8988T (cell line): ENCODE results near the gene SKAP1.
"Not testable (repeated sequence)": the region's sequence is repeated elsewhere in the genome, so short reads cannot be mapped to it uniquely, and the experiment has no call there.

ENCODE experiments used
- DNase-seq: peaks from one replicate; pipeline ENCODE4 v3.0.0; 2011

The SKAP1 gene

GRCh38 chr17:48444516-48445247 is 14.7 kb upstream of the SKAP1 start:
- DNase-seq: no peak

GRCh38 chr17:48443712-48444111 is 13.7 kb upstream of the SKAP1 start:
- no peak for DNase-seq

- no peak for DNase-seq
Observed at GRCh38 chr17:48442819-48443218, 12.8 kb upstream of the SKAP1 start.

DNA sequence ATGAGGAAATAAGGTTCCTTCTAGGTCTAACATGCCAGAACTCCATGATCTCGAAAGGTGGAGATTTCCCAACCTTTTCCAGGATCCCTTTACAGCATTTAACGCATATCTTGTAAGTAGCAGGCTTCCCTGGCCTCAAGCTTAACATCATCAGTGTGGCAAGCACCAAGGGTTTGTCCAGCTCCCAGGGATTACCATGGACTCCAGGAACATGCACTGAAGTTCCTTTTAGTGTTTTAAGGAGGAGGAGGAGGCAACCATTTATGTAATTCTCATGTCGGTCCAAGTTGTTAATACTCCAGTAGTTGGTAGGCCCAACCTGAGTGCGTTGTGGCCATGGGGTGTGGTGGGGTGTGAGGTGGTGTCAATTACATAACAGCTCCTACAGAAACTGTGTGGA is 11.8 kb upstream of the SKAP1 start:
- no peak for DNase-seq

DNA sequence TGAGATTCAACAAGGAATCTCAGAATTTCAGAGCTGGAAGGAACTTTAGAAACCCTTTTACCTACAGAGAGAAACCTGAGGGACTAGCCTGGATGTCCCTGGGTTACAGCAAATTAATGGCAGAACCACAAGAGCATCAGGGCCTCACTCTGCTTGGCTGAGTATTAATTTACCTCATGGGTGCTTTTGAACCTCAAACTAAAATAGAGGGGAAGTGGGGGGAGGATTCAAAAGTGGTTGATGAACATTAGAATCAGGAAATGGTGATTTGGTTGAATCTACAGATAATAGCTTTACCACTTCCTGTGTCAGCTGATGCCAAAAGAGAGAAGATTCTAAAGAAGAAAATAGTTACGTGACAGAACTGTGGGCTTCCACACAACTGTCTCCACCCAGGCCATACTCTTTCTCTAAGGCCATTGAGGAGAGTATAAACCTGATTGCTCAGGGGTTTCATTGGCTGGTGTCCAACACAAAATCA is 11.3 kb upstream of the SKAP1 start:
- DNase-seq: no peak

DNA sequence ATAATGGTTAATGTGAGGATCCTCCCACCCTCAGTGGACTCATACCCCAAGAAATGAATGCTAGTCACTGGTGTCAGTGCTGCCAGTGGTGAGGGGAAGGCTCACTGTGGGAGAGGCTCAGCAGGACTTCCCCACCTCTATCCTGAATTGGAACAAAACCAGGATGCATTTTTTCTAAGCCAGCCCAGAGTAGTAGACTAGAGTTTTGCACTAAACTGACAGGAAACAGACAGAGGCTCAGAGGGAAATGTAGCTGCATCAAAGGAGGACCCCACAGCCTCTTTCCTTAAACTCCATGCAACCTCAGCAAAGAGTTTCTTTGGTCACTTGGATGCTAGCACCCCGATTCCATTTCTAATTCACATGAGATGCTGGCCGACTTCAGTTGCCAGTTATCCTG is 10.7 kb upstream of the SKAP1 start:
- no peak for DNase-seq

DNA sequence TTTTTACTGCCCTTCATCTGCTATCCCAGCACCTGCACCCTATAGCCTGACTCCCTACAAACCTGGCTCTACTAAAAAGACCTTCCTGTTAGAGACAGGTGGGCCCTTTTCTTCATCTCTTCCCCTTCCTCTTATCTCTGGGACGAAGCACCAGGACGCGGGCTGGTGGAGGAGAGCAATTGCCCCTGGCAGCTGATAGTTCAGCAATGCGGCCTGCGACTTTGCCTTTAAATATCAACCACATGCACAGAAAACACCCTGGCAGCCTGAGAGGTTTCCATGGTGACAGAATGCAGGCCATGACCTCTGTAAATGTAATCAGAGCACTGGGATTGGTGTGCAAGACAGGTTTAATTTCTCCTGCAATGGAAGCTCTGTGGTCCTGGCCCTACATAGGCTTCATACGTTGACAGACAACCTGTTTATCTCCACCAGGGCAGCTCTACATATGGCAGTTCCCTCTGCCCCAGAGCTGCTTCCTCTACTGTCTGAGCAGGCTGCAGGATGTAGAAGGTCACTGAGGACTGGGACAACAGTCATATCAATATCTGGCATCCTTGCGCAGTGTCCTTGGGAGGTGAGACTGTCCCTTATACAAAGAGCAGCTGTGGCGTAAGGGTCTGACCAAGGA is 10.0 kb upstream of the SKAP1 start:
- DNase-seq: no peak

DNA sequence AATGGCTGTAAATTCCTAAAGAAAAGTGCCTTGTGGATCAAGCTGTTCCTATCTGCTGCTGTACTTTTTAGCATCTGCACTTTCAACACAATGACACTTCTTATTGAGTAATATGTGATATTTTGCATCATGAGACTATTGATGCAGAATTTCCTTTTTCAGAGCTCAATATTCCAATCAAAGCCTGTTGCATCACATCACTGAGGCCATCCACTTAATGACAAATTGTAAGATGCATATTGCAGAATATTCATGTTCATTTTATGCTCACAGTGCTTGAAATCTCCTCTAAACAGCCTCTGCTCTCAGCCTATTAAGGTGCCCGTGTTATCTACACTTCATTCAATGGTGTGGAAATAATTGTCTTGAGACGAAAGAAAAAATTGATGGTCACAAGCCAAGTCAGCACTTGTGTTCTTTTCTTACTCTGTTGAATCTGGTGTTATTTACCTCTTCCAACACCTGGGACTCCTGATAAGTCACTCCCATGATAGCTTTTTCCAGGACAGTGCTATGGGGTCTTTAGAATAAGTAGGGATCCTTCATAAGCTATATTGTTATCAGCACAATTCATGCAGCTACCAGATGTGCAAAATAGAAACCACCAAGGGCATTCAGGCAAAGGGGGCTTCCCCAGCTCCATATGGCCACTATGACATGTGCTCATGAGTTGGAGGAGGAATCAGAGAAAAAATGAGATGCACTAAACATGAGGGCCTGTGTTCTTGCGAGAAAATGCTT is 9.3 kb upstream of the SKAP1 start:
- DNase-seq: no peak

DNA sequence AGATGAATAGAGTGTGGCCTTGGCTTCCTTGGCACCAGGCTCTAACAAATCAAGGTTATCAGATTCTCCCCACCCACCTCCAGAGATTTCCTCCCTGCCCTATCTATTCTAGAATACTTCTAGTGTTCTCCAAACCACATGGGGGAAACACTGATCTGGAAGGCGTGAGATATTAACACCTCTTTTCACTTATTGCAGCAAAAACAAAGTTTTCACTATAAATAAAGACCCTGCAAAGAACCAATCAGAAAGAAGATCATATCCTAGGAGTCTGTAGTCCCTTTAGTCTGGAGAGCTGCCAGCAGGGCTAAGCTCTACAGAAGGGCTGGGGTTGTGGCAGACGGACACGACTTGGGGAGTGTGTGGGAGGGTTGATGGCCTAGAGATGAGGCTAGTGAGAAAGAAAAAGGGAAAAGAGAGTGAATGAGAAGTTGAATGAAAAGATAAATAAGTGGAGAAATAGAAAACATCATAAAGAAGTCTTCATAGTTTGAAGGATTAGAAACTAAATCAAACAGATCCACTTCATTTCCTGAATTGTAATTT is 8.6 kb upstream of the SKAP1 start:
- no peak for DNase-seq

- DNase-seq: no peak
Observed at GRCh38 chr17:48433896-48434295, 3.9 kb upstream of the SKAP1 start.

GRCh38 chr17:48432820-48433775 is 3.1 kb upstream of the SKAP1 start:
- DNase-seq: no peak

GRCh38 chr17:48429156-48429555 is 858 bp downstream of the SKAP1 start:
- no peak for DNase-seq

DNA sequence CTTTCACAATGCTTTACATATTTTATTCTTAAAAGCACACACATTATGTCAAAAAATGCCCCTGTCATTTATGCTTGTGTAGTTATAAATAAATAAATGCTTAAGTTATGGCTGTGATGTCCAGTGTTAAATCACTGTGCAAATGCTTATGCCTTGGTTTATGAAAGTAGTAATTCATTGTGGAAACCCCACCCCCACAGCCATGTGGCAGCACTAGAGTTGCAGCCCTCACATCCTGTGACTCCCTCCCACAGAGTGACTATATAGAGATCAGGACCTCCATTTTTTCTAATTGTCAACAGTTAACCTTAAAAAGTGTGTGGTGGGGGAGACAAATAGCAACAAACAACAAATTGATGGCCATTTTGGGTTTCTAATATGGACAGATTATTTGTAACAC is 2.4 kb downstream of the SKAP1 start:
- DNase-seq: no peak

- no peak for DNase-seq
Observed at GRCh38 chr17:48426761-48427500, 3.1 kb downstream of the SKAP1 start.

GRCh38 chr17:48426019-48426665 is 3.9 kb downstream of the SKAP1 start:
- DNase-seq: no peak

- not testable (repeated sequence) for DNase-seq
Observed at GRCh38 chr17:48422060-48422459, 8.0 kb downstream of the SKAP1 start.

DNA sequence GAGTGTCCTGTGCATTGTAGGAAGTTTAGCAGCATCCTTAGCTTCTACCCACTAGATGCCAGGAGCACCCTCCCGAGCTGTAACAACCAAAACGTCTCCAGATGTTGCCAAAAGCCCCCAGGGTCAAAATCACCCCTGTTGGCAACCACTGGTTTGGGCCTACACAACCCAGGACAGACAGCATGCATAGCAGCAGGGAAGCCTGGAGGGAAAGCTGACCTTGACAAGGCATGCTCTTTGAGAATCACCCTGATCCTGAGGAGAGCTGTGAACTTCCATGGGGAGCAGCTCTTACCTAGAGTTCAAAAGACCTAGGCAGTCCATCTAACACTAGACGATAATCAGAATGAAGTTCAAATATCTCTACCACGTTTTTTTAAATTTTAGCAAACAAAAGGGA is 9.2 kb downstream of the SKAP1 start:
- DNase-seq: no peak

DNA sequence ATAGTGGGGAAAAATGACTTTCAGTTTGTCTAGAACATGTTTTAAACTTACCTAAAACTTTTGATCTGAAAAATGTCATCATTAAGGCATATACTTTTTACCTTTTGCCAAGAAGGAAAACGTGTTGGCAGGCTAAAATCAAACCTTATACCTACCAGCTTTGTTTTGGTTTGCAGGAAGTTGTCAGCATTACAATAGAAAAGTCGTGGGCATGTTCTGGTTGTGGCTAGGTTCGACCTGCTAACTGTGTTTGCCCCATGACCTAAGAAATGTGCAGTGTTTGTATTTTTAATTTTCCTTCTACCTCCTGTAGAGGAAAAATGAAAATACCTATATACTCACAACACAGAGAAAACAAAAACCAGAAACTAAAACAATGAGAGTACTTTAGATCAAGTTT is 13.0 kb downstream of the SKAP1 start:
- DNase-seq: no peak

DNA sequence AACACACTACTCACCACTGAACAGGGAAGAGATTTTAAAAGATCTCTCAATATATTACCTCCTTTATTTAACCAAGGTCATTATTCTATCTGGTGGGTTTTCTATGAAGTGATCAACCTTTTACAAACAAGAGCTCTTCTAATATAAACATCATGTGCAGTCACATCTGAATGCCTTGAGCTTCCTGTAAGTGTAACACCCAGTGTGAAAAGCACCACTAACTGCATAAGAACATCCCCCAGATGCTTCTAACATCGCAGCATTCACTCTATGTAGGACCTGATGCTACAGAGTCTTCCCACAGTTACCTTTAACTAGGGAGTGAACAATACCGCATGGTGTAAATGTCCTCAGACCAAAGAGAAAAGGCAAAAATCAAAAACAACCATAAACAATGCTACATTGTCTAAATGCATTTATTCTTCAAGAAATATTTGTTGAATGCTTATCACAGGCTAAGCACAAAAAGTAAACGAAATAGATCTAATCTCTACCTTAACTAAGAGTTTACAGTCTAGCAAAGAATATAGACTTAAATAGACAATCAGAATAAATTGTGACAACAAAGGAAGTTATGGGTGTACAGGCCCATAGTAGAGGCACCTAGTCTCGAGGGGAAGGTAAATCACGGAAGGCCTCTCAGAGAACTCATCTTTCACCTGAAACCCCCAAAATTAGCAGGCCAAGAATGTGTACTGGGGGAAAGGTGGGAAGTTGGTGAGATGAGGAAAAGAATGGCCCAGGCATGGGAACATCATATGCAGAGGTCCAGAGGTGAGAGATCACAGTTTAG is 16.2 kb downstream of the SKAP1 start:
- no peak for DNase-seq

DNA sequence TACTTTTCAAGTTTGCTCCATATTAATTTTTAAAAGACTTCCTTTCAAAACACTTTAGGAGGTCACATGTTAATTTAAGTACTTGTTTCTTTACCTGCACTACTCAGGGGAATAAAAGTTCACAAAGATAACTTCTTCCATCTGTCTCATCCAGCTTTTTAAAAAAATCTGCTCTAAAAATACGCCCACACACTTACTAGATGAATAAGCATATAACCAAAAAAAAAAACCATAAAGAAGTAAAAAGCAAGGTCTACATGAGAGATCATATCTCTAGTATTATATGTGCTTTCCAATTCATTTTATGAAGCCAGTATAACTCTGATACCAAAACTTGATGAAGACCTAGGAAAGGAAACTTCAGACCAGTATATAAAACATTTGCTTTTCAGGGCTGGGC is 17.2 kb downstream of the SKAP1 start:
- no peak for DNase-seq
